ENCODE measurements around the gene FAM117A.

- TF ChIP-seq, protein P1, sequence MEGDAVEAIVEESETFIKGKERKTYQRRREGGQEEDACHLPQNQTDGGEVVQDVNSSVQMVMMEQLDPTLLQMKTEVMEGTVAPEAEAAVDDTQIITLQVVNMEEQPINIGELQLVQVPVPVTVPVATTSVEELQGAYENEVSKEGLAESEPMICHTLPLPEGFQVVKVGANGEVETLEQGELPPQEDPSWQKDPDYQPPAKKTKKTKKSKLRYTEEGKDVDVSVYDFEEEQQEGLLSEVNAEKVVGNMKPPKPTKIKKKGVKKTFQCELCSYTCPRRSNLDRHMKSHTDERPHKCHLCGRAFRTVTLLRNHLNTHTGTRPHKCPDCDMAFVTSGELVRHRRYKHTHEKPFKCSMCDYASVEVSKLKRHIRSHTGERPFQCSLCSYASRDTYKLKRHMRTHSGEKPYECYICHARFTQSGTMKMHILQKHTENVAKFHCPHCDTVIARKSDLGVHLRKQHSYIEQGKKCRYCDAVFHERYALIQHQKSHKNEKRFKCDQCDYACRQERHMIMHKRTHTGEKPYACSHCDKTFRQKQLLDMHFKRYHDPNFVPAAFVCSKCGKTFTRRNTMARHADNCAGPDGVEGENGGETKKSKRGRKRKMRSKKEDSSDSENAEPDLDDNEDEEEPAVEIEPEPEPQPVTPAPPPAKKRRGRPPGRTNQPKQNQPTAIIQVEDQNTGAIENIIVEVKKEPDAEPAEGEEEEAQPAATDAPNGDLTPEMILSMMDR (IDR thresholded peaks at IDR 0.05) = no peak
- no peak for TF ChIP-seq POLR2A (IDR thresholded peaks at IDR 0.05)
Measured at GRCh38 chr17:49762151-49762941, 1.6 kb downstream of the FAM117A start.
